ENCODE measurements around the gene TNIP2. TPM values are rescaled to one million over a fixed set of nuclear protein-coding genes. Genes with fewer than 3 reads are reported as not detected.

The TNIP2 gene
- total and polyA plus RNA-seq, 2 of the 13 experiments (the other 11 are each of a cell fraction or from before 2014, with no cell fraction given) = 25.6 to 38.0 TPM

GRCh38 chr4:2792711-2793585 lies 36.8 kb upstream of the TNIP2 start, which contains the start of gene SH3BP2 (continued):
- 0 out of 2 replicates have a peak, but pooled peaks have one; percentile 18 for TF ChIP-seq JUND (CRISPR knock-in tag; IDR thresholded peaks at IDR 0.05)
- TF ChIP-seq ZNF329 (CRISPR knock-in tag; IDR thresholded peaks at IDR 0.05; ENCODE audit: low read depth) = peak; percentile 78; the same call in 1 of the 2 replicates
- TF ChIP-seq CREM (IDR thresholded peaks at IDR 0.05) = no peak
- TF ChIP-seq CREM (CRISPR knock-in tag; IDR thresholded peaks at IDR 0.05) = no peak
- no peak for TF ChIP-seq KDM1A (CRISPR knock-in tag; IDR thresholded peaks at IDR 0.05)
- no peak for TF ChIP-seq JARID2 (CRISPR knock-in tag; IDR thresholded peaks at IDR 0.05; ENCODE audit: insufficient replicate concordance)
- TF ChIP-seq GATAD2A (CRISPR knock-in tag; IDR thresholded peaks at IDR 0.05) = no peak
- no peak for TF ChIP-seq ZNF407 (CRISPR knock-in tag; IDR thresholded peaks at IDR 0.05; ENCODE audit: not compliant biosample characterization)
- TF ChIP-seq ZNF788 (CRISPR knock-in tag; IDR thresholded peaks at IDR 0.05; ENCODE audit: borderline replicate concordance) = no peak; the same call in 1 of the 2 replicates
- no peak for TF ChIP-seq ZNF383 (CRISPR knock-in tag; IDR thresholded peaks at IDR 0.05; ENCODE audit: borderline replicate concordance)
- TF ChIP-seq DDIT3 (CRISPR knock-in tag; IDR thresholded peaks at IDR 0.05) = no peak
- peak; percentile 53; the same call in 1 of the 2 replicates for TF ChIP-seq ZNF451 (CRISPR knock-in tag; IDR thresholded peaks at IDR 0.05)
- TF ChIP-seq IKZF5 (CRISPR knock-in tag; IDR thresholded peaks at IDR 0.05) = peak; percentile 62; the same call in 1 of the 2 replicates
- peak; percentile 16; the same call in 1 of the 2 replicates for TF ChIP-seq ZBTB25 (CRISPR knock-in tag; IDR thresholded peaks at IDR 0.05)
- TF ChIP-seq MYPOP (CRISPR knock-in tag; IDR thresholded peaks at IDR 0.05) = peak; percentile 52; the same call in 1 of the 2 replicates
- TF ChIP-seq TEAD2 (CRISPR knock-in tag; IDR thresholded peaks at IDR 0.05) = 0 out of 2 replicates have a peak, but pooled peaks have one; percentile 34
- TF ChIP-seq ZNF343 (CRISPR knock-in tag; IDR thresholded peaks at IDR 0.05) = 0 out of 2 replicates have a peak, but pooled peaks have one; percentile 33
